ENCODE measurements around the gene TMEM271. TPM values are rescaled to one million over a fixed set of nuclear protein-coding genes. Genes with fewer than 3 reads are reported as not detected.

Gene TMEM271
- total RNA-seq, 4 donors from 2014 or later = not detected

DNA sequence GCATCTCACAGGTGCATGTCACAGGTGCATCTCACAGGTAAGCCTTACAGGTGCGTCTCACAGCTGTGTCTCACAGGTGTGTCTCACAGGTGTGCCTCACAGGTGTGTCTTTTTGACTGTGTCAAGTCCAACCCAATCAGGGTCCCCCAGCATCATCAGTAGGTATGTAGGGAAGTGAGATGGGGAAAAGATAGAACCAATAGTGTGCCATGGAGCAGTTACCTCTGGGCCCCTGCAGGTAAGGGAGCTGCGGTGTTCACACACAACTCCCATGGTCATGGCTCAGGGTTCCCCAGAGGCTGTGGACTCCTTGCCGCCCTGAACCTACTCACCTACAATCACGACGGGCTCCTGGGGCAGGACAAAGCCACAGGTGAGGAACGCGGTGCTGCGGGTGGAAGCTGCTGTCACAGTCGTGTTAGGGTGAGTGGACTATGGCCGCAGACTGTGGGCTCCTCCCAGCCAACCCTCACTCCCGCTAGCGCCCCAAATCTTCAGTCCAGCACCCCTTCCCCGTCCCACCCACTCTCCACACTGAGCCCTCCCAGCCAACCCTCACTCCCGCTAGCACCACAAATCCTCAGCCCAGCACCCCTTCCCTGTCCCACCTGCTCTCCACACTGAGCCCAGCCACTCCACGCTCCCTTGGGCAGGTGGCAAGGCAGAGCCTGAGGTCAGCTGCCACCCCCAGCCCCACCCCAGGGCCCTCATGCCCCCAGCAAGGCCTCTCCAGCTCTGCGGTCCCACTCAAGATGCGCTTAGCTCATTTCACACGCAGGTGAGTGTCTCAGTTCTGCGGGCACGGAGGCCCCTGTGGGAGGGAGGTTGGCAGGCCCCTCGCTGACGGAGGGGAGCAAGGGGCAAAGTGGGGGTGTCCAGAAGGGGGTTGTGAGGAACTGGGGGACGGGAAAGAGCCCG lies 47.2 kb upstream of the TMEM271 start:
- Histone ChIP-seq H3K4me1 (no peaks in the 10 kb centered on the region), H3K36me3 (no peaks in the 10 kb centered on the region), H3K9me3 (no peaks in the 10 kb centered on the region), H3K27me3 (no peaks in the 10 kb centered on the region), H3K4me3 (no peak overlapping the region), H3K27ac (no peak overlapping the region)
- intact Hi-C loops (cut with DNase I; ENCODE audit: low total_unique reads) = no loop called here
- no peak for TF ChIP-seq POLR2A (IDR thresholded peaks at IDR 0.05)
- TF ChIP-seq, protein P1, sequence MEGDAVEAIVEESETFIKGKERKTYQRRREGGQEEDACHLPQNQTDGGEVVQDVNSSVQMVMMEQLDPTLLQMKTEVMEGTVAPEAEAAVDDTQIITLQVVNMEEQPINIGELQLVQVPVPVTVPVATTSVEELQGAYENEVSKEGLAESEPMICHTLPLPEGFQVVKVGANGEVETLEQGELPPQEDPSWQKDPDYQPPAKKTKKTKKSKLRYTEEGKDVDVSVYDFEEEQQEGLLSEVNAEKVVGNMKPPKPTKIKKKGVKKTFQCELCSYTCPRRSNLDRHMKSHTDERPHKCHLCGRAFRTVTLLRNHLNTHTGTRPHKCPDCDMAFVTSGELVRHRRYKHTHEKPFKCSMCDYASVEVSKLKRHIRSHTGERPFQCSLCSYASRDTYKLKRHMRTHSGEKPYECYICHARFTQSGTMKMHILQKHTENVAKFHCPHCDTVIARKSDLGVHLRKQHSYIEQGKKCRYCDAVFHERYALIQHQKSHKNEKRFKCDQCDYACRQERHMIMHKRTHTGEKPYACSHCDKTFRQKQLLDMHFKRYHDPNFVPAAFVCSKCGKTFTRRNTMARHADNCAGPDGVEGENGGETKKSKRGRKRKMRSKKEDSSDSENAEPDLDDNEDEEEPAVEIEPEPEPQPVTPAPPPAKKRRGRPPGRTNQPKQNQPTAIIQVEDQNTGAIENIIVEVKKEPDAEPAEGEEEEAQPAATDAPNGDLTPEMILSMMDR (IDR thresholded peaks at IDR 0.05) = no peak
- no peak for DNase-seq

DNA sequence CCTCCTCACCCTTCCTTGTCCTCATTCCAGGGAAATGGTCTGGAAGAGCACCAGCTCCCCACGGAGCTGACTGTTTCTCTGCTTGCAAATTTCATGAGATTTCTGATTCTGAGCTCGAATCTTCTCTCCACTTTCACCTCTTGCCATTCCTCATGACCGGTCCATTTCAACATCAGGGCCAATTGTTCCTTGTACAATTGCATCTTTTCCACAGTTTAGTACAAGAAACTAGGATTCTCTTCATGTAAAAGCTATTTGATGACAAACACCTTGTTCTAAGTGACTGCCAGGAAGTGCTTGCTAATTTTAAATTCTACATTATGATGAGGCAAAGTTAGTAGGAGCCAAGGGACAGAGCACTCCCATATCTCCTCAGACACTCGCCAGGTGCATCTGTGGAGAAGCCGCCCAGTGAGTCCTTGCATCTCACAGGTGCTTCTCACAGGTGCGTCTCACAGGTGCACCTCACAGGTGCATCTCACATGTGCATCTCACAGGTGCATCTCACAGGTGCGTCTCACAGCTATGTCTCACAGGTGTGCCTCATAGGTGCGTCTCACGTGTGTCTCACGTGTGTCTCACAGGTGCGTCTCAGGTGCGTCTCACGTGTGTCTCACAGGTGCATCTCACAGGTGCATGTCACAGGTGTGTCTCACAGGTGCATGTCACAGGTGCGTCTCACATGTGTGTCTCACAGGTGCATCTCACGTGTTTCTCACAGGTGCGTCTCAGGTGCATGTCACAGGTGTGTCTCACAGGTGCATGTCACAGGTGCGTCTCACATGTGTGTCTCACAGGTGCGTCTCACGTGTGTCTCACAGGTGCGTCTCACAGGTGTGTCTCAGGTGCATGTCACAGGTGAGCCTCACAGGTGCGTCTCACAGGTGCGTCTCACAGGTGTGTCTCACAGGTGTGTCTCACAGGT lies 46.2 kb upstream of the TMEM271 start:
- intact Hi-C loops (cut with DNase I; ENCODE audit: low total_unique reads) = no loop called here
- no peak overlapping the region for H3K27ac ChIP-seq
- no peaks in the 10 kb centered on the region for H3K9me3 ChIP-seq
- no peak for DNase-seq
- no peaks in the 10 kb centered on the region for H3K4me1 ChIP-seq
- TF ChIP-seq POLR2A (IDR thresholded peaks at IDR 0.05) = no peak
- TF ChIP-seq, protein P1 (IDR thresholded peaks at IDR 0.05) = no peak
- H3K4me3 ChIP-seq = no peak overlapping the region
- no peaks in the 10 kb centered on the region for H3K36me3 ChIP-seq
- H3K27me3 ChIP-seq = no peaks in the 10 kb centered on the region

DNA sequence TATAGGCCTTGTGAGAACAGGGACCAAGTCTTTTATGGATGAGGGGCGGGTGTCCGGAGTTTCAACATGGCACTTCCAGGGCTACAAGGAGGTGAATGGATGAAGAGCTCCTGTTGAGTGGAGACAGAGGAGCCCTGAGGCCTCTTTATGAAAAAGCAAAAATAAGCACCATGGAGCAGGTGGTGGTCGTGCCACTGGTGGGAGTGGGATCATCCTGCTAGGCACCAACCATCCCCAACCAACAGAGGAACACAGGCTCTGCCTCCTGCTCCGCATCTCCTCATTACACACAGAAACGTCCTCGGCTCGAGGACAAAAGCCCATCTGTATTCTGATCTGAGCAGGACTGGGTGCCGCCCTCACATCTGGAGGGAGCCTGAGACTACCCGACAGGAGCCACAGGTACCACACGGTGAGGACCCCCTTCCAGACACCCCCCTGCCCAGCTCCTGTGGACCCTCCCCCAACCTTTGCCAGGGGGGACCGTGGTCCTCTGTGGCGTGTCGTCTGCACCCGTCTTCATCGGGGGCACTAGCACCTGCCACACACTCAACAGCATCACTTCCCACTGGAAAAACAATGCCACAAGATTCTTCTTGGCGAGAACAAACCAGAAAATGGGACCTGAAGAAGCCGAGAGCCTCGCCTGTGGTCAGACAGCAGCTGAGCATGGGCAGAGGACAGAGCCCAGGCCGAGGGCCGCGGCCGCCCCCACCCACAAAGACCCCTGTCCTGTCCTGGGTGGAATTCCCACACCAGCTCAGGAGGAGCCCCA lies 45.4 kb upstream of the TMEM271 start:
- DNase-seq = no peak
- TF ChIP-seq, protein P1 (IDR thresholded peaks at IDR 0.05) = no peak
- TF ChIP-seq POLR2A (IDR thresholded peaks at IDR 0.05) = no peak
- H3K4me1 ChIP-seq = no peaks in the 10 kb centered on the region
- intact Hi-C loops (cut with DNase I; ENCODE audit: low total_unique reads) = no loop called here
- no peak overlapping the region for H3K4me3 ChIP-seq
- H3K27me3 ChIP-seq = no peaks in the 10 kb centered on the region
- H3K9me3 ChIP-seq = no peaks in the 10 kb centered on the region
- no peak overlapping the region for H3K27ac ChIP-seq
- H3K36me3 ChIP-seq = no peaks in the 10 kb centered on the region

DNA sequence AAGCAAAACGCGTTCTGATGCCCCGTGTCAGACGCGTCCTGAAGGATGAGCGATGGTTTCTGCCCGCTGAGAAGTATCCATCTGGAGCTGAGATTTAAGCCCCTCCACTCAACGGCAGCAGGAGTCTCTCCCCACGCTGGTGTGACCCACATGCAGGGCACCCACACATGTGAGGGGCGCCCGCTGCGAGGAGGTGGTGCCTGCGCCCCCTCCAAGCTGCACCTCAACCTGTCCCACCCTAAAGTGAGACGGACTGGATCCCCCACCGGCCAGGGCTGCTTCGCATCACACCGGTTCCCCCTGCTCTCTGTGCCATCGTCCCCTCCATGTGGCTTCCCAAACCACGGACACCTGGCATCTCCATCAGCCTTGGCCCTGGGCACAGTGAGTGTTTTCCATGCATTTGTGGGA lies 44.8 kb upstream of the TMEM271 start:
- intact Hi-C loops (cut with DNase I; ENCODE audit: low total_unique reads) = no loop called here
- Histone ChIP-seq H3K36me3 (no peaks in the 10 kb centered on the region), H3K9me3 (no peaks in the 10 kb centered on the region), H3K27me3 (no peaks in the 10 kb centered on the region), H3K4me1 (no peaks in the 10 kb centered on the region), H3K4me3 (no peak overlapping the region), H3K27ac (no peak overlapping the region)
- no peak for TF ChIP-seq POLR2A (IDR thresholded peaks at IDR 0.05)
- TF ChIP-seq, protein P1 (IDR thresholded peaks at IDR 0.05) = no peak
- no peak for DNase-seq

Data from uterus (tissue), 4 donors.